Stimulated activated CD8-positive, alpha-beta memory T cell treated with anti-CD3 and anti-CD28 coated beads, Interleukin-15, amount 100 ng/mL, for 24 hours (primary cell): ENCODE results near the gene L1TD1.
"Not testable (repeated sequence)": the region's sequence is repeated elsewhere in the genome, so short reads cannot be mapped to it uniquely, and the experiment has no call there.

Experiments
- DNase-seq: peaks from one replicate; pipeline ENCODE4 v3.0.0-alpha.2; 2020; ENCODE audit warnings: low read depth

L1TD1 gene

GRCh38 chr1:62237950-62238374 lies 43.3 kb downstream of the L1TD1 start:
- no peak for DNase-seq

- no peak for DNase-seq
These were observed 43.9 kb downstream of the L1TD1 start for GRCh38 chr1:62238507-62238906.

DNA sequence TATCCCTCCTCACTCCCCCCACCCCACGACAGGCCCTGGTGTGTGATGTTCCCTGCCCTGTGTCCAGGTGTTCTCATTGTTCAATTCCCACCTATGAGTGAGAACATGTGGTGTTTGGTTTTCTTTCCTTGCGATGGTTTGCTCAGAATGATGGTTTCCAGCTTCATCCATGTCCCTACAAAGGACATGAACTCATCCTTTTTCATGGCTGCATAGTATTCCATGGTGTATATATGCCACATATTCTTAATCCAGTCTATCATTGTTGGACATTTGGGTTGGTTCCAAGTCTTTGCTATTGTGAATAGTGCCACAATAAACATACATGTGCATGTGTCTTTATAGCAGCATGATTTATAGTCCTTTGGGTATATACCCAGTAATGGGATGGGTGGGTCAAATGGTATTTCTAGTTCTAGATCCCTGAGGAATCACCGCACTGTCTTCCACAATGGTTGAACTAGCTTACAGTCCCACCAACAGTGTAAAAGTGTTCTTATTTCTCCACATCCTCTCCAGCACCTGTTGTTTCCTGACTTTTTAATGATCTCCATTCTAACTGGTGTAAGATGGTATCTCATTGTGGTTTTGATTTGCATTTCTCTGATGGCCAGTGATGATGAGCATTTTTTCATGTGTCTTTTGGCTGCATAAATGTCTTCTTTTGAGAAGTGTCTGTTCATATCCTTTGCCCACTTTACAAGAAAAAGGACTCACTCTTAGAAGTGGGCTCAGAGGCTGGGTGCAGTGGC lies 45.2 kb downstream of the L1TD1 start:
- DNase-seq = not testable (repeated sequence)

DNA sequence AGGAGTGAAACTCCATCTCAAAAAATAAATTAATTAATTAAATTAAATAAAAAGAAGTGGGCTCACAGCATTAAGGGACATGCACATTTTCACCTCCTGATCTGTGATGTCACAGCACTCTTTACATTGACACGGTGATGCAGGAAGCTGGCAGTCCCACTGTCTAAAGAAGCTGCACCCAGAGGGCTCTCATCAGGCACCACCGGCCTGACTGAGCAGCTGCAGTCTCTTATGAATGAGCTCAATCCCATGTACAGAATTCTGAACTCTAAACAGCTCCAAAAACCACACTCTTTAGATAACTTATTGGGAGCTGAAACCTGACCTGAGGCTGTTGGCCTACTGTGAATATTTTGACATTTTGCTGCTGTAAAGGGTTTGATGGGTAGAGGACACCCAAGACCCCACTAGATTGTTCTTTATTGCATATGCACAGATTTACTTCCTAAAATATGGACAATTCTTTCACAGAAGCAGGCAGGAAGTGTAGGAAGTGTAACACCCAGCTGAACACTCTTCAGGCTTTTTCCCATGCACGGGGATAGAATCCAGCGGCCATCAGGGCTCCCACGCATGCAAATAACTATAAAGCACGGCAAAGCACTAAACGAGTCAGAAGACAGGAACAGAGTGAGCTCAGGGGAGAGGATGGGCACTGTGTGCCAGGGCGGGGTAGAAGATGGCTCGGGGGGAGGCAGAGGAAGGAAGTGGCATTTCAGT lies 46.2 kb downstream of the L1TD1 start:
- DNase-seq = no peak

DNA sequence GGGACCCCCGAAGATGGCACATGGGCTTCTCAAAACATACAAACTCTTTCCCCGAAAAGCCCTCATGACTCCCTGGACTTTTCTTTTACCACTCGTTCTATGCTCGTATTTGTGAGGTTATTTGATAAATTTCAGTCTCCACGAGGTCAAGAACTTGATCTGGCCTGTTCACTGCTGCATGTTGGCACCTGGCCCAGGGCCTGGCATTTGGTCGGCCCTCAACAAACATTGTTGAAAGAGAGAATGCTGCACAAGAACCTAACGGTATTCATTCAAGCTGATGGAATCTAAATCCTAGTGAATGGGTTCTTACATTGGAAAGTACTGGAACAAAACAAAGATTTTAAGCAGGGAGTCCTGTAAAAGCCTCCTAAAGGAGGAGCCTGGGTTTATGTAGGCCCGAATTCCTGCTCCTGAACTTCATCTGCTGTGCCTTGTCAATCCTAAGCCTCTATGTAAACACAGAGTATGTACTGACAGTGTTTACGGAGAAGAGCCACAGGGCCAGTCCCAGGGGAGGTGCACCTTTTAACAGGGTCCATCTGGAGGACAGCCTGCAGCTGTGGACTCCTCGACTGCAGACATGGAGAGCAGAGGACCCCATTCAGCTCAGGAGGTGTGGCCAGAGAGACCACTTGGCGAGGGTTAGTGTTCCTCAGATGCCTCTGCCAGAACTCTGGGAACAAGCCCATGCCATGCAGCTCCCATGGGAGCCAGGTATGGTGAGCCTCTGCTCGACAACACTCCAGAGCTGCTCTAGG lies 46.9 kb downstream of the L1TD1 start:
- DNase-seq = no peak

DNA sequence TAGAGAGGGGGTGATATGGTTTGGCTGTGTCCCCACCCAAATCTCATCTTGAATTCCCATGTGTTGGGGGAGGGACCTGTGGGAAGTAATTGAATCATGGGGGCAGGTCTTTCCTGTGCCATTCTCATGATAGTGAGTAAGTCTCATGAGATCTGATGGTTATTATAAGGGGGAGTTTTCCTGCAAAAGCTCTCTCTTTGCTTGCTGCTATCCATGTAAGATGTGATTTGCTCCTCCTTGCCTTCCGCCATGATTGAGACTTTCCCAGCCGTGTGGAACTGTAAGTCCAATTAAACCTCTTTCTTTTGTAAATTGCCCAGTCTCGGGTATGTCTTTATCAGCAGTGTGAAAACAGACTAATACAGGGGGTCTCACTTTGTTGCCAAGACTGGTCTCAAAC lies 49.7 kb downstream of the L1TD1 start:
- DNase-seq = not testable (repeated sequence)

DNA sequence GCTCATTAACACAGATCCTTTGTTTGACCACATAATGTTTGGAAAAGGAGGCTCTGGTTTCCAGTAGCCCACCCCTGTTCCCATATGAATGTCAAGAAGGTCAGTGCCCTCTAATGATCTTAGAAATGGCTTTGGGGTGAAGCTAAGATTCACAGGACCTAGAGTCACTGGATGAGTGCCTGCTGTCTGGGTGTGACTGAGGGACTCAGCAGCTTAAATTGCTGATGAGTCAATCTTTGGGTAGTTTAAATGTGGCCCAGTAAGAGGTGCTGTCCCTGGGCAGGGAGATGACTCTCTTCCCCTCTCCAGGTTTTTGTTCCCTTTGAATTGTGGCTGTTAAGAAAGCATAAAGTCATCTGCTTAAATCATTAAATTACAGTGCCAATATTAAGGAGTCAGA lies 50.6 kb downstream of the L1TD1 start:
- no peak for DNase-seq

GRCh38 chr1:62247391-62248168 lies 52.9 kb downstream of the L1TD1 start:
- no peak for DNase-seq

- no peak for DNase-seq
These were observed 55.6 kb downstream of the L1TD1 start for GRCh38 chr1:62250126-62250726.

DNA sequence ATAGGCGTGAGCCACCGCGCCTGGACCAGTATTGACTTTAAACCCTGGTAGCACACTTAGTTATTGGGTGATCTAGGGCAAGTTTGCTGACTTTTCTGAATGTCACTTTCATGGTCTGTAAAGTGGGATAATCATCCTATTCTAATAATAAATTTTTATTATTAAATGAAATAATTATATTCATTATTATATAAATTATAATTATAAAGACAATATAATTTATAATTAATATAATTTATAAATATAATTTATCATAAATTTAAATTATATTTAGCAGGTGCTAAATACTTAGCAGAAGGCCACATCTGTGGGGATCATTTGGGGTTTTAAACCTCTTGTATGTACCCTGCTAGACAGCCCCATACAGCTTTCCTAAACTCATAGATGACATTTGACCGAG lies 64.9 kb downstream of the L1TD1 start:
- no peak for DNase-seq

GRCh38 chr1:62260688-62261087 lies 66.0 kb downstream of the L1TD1 start:
- no peak for DNase-seq
